Measurements from ENCODE around the gene AUTS2. TPM values are rescaled to one million over a fixed set of nuclear protein-coding genes. Genes with fewer than 3 reads are reported as not detected.

AUTS2 gene
- polyA plus RNA-seq, 1 donor (not counting 4 experiments of a cell fraction or from before 2014, with no cell fraction given): 4.7 TPM

- Histone ChIP-seq H3K4me1 (ENCODE audit: control insufficient read depth, extremely low read depth, insufficient read depth, low read length) (no peaks in the 10 kb centered on the region), H2AFZ (ENCODE audit: control insufficient read depth, low read length) (no peak overlapping the region), H3K79me2 (ENCODE audit: control insufficient read depth, insufficient read depth, low read length) (no peaks in the 10 kb centered on the region), H3K4me3 (ENCODE audit: control insufficient read depth in 2 of 3, extremely low read depth in 1 of 3, insufficient read depth in 2 of 3, low read depth in 1 of 3, low read length in 3 of 3) (no peak overlapping the region), H3K9me3 (ENCODE audit: control insufficient read depth, low read depth, low read length) (no peaks in the 10 kb centered on the region), H3K36me3 (ENCODE audit: control insufficient read depth in 2 of 2, extremely low read depth in 1 of 2, insufficient read depth in 2 of 2, low read length in 2 of 2) (no peaks in the 10 kb centered on the region), H3K4me2 (ENCODE audit: control insufficient read depth, extremely low read depth, insufficient read depth, low read depth, low read length) (no peak overlapping the region), H3K27ac (ENCODE audit: control insufficient read depth, insufficient read depth, low read length) (no peak overlapping the region), H3K9ac (ENCODE audit: control insufficient read depth, extremely low read depth, insufficient read depth, low read length) (no peak overlapping the region), H3K27me3 (ENCODE audit: control insufficient read depth, extremely low read depth, insufficient read depth, low read length) (no peaks in the 10 kb centered on the region), H3K9me1 (ENCODE audit: control insufficient read depth, extremely low read depth, insufficient read depth, low read length) (no peaks in the 10 kb centered on the region), H4K20me1 (ENCODE audit: control insufficient read depth, extremely low read depth, insufficient read depth, low read length) (no peaks in the 10 kb centered on the region)
- TF ChIP-seq EZH2 (IDR thresholded peaks at IDR 0.05; ENCODE audit: low read length): no peak
- no peak for TF ChIP-seq CTCF (optimal IDR thresholded peaks at IDR 0.05 in 1 of 3, IDR thresholded peaks at IDR 0.05 in 1 of 3, conservative IDR thresholded peaks at IDR 0.05 in 1 of 3; ENCODE audit: extremely low read depth in 1 of 3, insufficient read depth in 2 of 3, low read length in 3 of 3)
- dilution Hi-C loops (cut with MboI; ENCODE audit: extremely low pct_ligation_motif_present, low sequenced_read_pairs): no loop called here
- FAIRE-seq: no peak
- DNase-seq (ENCODE audit: low read depth, low spot score): no peak
Observed at GRCh38 chr7:70377957-70378356, 779.7 kb downstream of the AUTS2 start.

GRCh38 chr7:70379210-70379609 is 780.9 kb downstream of the AUTS2 start:
- Histone ChIP-seq H3K9ac (ENCODE audit: control insufficient read depth, extremely low read depth, insufficient read depth, low read length) (no peak overlapping the region), H3K79me2 (ENCODE audit: control insufficient read depth, insufficient read depth, low read length) (no peaks in the 10 kb centered on the region), H3K4me1 (ENCODE audit: control insufficient read depth, extremely low read depth, insufficient read depth, low read length) (no peaks in the 10 kb centered on the region), H3K27ac (ENCODE audit: control insufficient read depth, insufficient read depth, low read length) (no peak overlapping the region), H3K27me3 (ENCODE audit: control insufficient read depth, extremely low read depth, insufficient read depth, low read length) (no peaks in the 10 kb centered on the region), H2AFZ (ENCODE audit: control insufficient read depth, low read length) (no peak overlapping the region), H3K9me3 (ENCODE audit: control insufficient read depth, low read depth, low read length) (no peaks in the 10 kb centered on the region), H3K4me2 (ENCODE audit: control insufficient read depth, extremely low read depth, insufficient read depth, low read depth, low read length) (no peak overlapping the region), H4K20me1 (ENCODE audit: control insufficient read depth, extremely low read depth, insufficient read depth, low read length) (no peaks in the 10 kb centered on the region), H3K36me3 (ENCODE audit: control insufficient read depth in 2 of 2, extremely low read depth in 1 of 2, insufficient read depth in 2 of 2, low read length in 2 of 2) (no peaks in the 10 kb centered on the region), H3K9me1 (ENCODE audit: control insufficient read depth, extremely low read depth, insufficient read depth, low read length) (no peaks in the 10 kb centered on the region), H3K4me3 (ENCODE audit: control insufficient read depth in 2 of 3, extremely low read depth in 1 of 3, insufficient read depth in 2 of 3, low read depth in 1 of 3, low read length in 3 of 3) (no peak overlapping the region)
- DNase-seq (ENCODE audit: low read depth, low spot score) (no peak), FAIRE-seq (no peak)
- dilution Hi-C loops (cut with MboI; ENCODE audit: extremely low pct_ligation_motif_present, low sequenced_read_pairs): no loop called here
- TF ChIP-seq EZH2 (IDR thresholded peaks at IDR 0.05; ENCODE audit: low read length): no peak
- TF ChIP-seq CTCF (optimal IDR thresholded peaks at IDR 0.05 in 1 of 3, IDR thresholded peaks at IDR 0.05 in 1 of 3, conservative IDR thresholded peaks at IDR 0.05 in 1 of 3; ENCODE audit: extremely low read depth in 1 of 3, insufficient read depth in 2 of 3, low read length in 3 of 3): no peak
